Mucosa of rectum (tissue), 2 donors: Measurements from ENCODE around the gene RLBP1.
A peak's percentile ranks its signal among the peaks of the same experiment; 100 is the strongest.
"Not testable (repeated sequence)": the region's sequence is repeated elsewhere in the genome, so short reads cannot be mapped to it uniquely, and the experiment has no call there.

ENCODE experiments used
- H3K27ac ChIP-seq, 2 donors: one replicate each; pipeline ENCODE4 v1.7.0; 2013; ENCODE audit warnings: inconsistent platforms in 2 of 2, low read depth in 2 of 2, low read length in 2 of 2
- H3K27me3 ChIP-seq, 2 donors: one replicate each; pipeline ENCODE4 v1.7.0; 2013; ENCODE audit warnings: low read length in 2 of 2; ENCODE audit not compliant: control insufficient read depth in 2 of 2, insufficient read depth in 2 of 2
- H3K36me3 ChIP-seq, 2 donors: one replicate each; pipeline ENCODE4 v1.7.0; 2013; ENCODE audit warnings: low read length in 2 of 2; ENCODE audit not compliant: control insufficient read depth in 2 of 2, insufficient read depth in 2 of 2
- H3K4me1 ChIP-seq, 2 donors: one replicate each; pipeline ENCODE4 v1.7.0; 2013; ENCODE audit warnings: low read length in 2 of 2, mild to moderate bottlenecking in 1 of 2; ENCODE audit not compliant: control insufficient read depth in 2 of 2, insufficient read depth in 2 of 2
- H3K4me3 ChIP-seq, 2 donors: one replicate each; pipeline ENCODE4 v1.7.0; 2013; ENCODE audit warnings: low read length in 2 of 2
- H3K9ac ChIP-seq, 2 donors: one replicate each; pipeline ENCODE4 v1.7.0; 2013; ENCODE audit warnings: low read length in 2 of 2, low read depth in 1 of 2, mild to moderate bottlenecking in 1 of 2
- H3K9me3 ChIP-seq, 2 donors: one replicate each; pipeline ENCODE4 v1.7.0; 2013; ENCODE audit warnings: low read length in 2 of 2; ENCODE audit not compliant: control insufficient read depth in 2 of 2
- donor health status: healthy.
- donor health status: Normal muscosa, but diverticular disease.

RLBP1 gene

DNA sequence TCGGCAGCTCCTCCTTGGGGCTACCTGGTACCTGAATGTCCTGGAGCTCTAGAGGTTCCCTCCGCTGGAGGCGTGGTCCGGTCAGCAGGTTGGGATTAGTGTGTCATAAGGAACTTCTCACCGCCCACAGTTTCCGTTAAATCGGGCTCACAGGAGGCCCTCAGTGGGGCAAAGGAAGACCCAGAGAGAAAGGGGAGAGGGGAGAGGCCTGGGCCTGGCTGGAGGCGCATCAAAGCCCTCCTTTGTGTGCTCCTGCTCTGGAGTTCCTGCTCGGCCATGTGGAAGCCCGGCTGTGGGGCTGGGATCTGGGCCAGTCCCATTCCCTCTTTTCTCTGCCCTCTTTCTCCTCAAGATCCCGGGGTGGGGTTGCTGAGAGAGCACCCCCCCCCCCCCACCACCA is at the start of gene RLBP1:
Gene RLBP1 (minus strand): TSS at position 37 of the 400 bp plus-strand sequence. CDS start 2,604 bp downstream, outside the sequence.
- Histone ChIP-seq H3K36me3 (no peaks in the 10 kb centered on the region), H3K9ac (no peak within 1 kb of the TSS), H3K9me3 (no peaks in the 10 kb centered on the region), H3K27me3 (no peaks in the 10 kb centered on the region), H3K27ac (no peak within 1 kb of the TSS), H3K4me1 (no peaks in the 10 kb centered on the region), H3K4me3 (no peak within 1 kb of the TSS)

DNA sequence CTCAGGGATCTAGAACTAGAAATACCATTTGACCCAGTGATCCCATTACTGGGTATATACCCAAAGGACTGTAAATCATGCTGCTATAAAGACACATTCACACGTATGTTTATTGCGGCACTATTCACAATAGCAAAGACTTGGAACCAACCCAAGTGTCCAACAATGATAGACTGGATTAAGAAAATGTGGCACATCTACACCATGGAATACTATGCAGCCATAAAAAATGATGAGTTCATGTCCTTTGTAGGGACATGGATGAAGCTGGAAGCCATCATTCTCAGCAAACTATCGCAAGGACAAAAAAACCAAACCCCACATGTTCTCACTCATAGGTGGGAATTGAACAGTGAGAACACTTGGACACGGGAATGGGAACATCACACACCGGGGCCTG is 28.8 kb upstream of the RLBP1 start:
- not testable (repeated sequence) for H3K9me3 ChIP-seq, H3K27me3 ChIP-seq, H3K4me3 ChIP-seq, H3K36me3 ChIP-seq, H3K4me1 ChIP-seq, H3K9ac ChIP-seq, H3K27ac ChIP-seq

DNA sequence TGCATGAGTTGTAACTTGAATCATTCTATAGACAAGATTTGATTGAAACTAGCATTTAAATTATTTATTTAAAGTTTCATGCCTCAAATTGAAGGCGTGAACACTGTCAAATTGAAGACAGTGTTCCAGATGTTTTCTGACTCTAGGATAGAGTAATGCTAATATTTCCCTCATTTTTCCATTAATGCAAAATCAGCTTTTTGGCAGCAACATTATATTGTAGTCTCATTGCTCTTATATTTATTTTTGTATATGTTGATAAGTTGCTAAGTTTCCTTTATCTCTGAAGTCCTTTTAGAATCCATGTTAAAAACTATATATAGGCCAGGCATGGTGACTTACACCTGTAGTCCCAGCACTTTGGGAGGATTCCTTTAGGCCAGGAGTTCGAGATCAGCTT is 27.2 kb upstream of the RLBP1 start:
- Histone ChIP-seq H3K9me3 (no peaks in the 10 kb centered on the region), H3K27ac (no peak overlapping the region), H3K36me3 (no peaks in the 10 kb centered on the region), H3K4me1 (peaks cover 5 to 7% of the 10 kb centered on the region in 2 donors), H3K9ac (no peak overlapping the region), H3K4me3 (no peak overlapping the region), H3K27me3 (no peaks in the 10 kb centered on the region)

DNA sequence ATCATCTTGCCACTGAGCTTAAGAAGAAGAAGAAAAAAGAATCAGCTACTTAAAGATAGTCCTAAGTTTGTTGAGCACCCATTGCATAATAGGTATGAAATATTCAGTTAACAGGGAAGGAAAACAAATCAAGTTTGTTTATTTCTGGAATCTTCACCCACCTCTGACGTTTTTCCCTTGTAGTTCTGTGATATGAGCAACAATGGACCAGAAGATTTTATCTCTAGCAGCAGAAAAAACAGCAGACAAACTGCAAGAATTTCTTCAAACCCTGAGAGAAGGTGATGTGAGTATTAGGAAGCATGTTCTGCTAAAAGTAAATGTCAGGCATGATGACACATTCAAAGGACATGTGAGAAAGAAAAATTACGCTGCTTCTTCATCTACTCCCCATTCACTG is 26.1 kb upstream of the RLBP1 start:
- Histone ChIP-seq H3K4me3 (no peak overlapping the region), H3K4me1 (peaks cover 7 to 11% of the 10 kb centered on the region in 2 donors), H3K27me3 (no peaks in the 10 kb centered on the region), H3K36me3 (no peaks in the 10 kb centered on the region), H3K9ac (no peak overlapping the region), H3K9me3 (no peaks in the 10 kb centered on the region), H3K27ac (no peak overlapping the region)

DNA sequence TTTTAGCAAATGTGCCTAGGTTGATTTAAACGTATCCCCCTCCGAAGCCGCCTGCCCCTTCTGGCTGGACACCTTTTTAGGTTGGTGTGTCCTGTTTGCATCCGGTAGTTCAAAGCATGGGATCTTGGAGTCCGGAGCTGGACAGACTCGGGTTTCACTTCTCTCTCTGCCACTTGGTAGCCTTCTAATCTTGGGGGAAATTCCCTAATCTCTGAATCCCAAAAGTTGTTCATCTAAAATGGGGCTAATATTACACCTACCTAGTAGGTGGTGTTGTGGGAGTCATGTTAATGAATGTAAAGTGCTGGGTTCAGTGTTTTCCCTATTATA is 23.2 kb upstream of the RLBP1 start:
- peak overlapping the region in 1 of 2 donors; percentile 23 for H3K27ac ChIP-seq
- peak overlapping the region; percentile 80 to 88 for H3K9ac ChIP-seq
- no peaks in the 10 kb centered on the region for H3K27me3 ChIP-seq
- H3K4me3 ChIP-seq = peak overlapping the region; percentile 98
- no peaks in the 10 kb centered on the region for H3K9me3 ChIP-seq
- peaks cover 7 to 11% of the 10 kb centered on the region in 2 donors for H3K4me1 ChIP-seq
- no peaks in the 10 kb centered on the region for H3K36me3 ChIP-seq

DNA sequence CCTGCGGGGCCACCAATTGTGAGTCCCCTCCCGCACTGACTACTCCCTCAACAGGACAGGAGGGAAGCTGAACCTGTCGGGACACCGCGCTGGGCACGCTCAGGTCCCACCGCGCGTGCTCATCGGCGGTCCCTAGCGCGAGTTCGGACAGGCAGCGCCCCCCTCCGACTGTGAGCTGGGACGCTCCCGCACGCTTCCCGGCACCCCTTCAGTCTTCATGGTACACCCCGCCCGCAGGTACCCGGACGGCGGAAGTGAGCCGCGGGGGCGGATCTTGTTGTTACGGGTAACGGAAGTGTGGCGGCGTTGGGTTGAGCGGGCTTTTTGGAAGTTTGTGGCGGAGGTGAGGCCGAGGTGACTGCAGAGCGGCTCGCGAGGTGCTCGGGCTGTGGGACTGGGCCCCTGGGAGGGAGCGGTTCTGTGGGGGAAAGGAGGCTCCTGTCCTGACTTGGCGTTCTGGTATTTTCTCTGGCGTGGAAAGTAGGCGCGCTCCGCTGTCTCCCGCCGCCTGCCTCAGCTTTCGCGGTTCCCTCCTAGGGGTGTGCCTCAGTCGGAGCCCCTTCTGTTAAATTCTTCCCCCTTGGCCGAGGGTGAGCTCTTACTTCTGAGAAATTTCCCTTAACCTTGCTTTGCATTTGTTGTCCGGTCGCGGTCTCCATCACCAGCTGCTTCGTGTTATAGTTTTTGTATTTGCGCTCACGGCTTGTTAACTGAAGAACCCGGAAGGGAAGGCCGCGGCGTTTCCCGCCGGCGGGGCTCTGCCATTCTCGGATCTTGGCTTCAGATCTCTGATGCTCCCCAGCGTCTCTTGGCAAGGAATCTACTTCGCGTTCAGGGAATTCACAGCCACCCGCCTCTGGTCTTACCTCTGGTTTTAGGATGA is 22.6 kb upstream of the RLBP1 start, which contains the start of gene FANCI:
Gene FANCI (plus strand): TSS at position 289 of the 883 bp plus-strand sequence. CDS start 3,669 bp downstream, outside the sequence.
- peaks cover 7 to 11% of the 10 kb centered on the region in 2 donors for H3K4me1 ChIP-seq
- H3K9ac ChIP-seq = peak within 1 kb of the TSS; percentile 87 to 88
- H3K36me3 ChIP-seq = no peaks in the 10 kb centered on the region
- H3K4me3 ChIP-seq = peak within 1 kb of the TSS; percentile 98
- H3K27me3 ChIP-seq = no peaks in the 10 kb centered on the region
- peak within 1 kb of the TSS; percentile 0 to 23 for H3K27ac ChIP-seq
- no peaks in the 10 kb centered on the region for H3K9me3 ChIP-seq

DNA sequence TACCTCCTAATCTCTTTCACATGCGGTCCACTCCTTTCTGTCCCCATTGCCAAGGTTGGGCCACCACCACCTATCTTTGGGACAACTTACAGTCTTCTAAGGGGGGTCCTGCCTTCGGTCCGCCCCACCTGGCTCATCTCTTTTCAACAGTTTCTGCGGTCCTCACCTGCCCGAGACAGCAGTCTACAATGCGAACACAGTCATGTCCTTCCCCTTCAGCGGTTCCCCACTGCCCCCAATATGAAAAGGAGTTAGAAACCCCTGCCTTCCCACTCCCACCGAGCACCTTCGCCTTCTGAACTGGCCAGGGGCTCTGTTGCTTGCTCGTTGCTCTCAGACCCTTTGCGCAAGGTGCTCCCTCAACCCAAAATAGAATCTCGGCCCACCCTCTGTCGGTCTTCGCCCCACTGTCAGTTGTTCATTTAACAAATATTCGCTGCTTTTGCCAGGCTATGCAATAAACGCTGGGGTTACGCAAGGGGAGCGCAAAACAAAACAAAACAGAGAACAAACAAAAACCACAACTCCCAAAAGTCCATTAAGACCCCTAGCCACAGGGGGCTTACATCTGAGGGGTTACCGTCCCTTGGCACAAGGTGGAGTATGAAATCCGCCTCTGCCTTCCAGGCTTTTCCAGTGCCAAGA is 21.8 kb upstream of the RLBP1 start:
- Histone ChIP-seq H3K27me3 (no peaks in the 10 kb centered on the region), H3K9me3 (no peaks in the 10 kb centered on the region), H3K27ac (peak overlapping the region; percentile 0 to 23), H3K4me3 (peak overlapping the region; percentile 98), H3K9ac (peak overlapping the region; percentile 87 to 88), H3K36me3 (no peaks in the 10 kb centered on the region), H3K4me1 (peaks cover 7 to 11% of the 10 kb centered on the region in 2 donors)

DNA sequence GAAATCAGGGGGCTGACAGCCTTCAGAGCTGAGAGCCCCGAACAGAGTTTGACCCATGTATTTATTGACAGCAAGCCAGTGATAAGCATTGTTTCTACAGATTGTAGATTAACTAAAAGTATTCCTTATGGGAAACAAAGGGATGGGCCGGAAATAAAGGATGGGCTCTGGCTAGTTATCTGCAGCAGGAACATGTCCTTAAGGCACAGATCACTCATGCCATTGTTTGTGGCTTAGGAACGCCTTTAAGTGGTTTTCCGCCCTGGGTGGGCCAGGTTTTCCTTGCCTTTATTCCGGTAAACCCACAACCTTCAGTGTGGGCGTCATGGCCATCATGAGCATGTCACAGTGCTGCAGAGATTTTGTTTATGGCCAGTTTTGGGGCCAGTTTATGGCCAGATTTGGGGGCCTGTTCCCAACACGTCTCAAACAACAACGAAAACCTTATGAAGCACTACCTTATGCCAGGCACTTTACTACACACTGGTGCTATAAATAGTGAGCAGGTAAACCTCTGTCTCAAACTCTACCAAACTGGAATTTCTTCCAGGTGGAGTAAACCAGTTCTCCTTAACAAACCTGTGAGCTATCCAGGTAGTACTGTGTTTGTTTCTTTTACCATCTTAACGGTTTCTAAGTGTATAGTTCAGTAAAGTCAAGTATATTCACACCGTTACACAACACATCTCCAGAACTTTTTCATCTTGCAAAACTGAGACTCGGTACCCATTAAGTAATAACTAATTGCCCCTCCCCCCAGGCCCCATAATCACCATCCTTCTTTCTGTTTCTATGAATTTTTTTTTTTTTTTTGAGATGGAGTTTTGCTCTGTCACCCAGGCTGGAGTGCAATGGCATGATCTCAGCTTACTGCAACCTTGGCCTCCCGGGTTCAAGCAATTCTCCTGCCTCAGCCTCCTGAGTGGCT is 18.8 kb upstream of the RLBP1 start:
- H3K4me1 ChIP-seq = peaks cover 7 to 11% of the 10 kb centered on the region in 2 donors
- not testable (repeated sequence) for H3K36me3 ChIP-seq, H3K4me3 ChIP-seq, H3K27ac ChIP-seq, H3K9me3 ChIP-seq, H3K9ac ChIP-seq, H3K27me3 ChIP-seq

DNA sequence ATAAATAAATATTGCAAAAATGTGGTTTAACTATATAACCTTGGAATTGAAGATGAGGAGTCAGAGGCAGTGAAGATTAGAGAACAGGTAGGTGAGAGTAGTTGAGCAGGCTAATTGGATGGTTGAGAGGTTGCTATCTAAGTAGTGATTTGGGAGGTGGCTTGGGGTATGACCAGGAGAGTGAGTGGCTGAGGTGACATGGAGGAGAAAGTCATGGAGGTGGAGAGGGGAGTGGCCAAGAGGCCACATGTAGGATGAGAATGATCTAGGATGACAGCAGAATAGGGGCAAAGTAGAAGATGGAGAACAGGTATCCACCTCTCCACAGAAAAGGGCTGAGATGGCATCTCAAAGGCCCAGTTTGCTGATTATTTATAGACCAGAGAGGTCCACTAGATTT is 10.5 kb upstream of the RLBP1 start:
- Histone ChIP-seq H3K9me3 (no peaks in the 10 kb centered on the region), H3K27me3 (no peaks in the 10 kb centered on the region), H3K27ac (no peak overlapping the region), H3K36me3 (no peaks in the 10 kb centered on the region), H3K9ac (no peak overlapping the region), H3K4me1 (no peaks in the 10 kb centered on the region), H3K4me3 (no peak overlapping the region)
